ENCODE results near the gene CCDC34.

The CCDC34 gene

GRCh38 chr11:27362749-27363575 is at the start of gene CCDC34:
Gene CCDC34 (minus strand): TSS chr11:27363215. CDS start chr11:27363194, 21 bp downstream.
- Mint-ChIP-seq H3K36me3 (ENCODE audit: insufficient read depth) (peaks cover 3% of the 10 kb centered on the region), H3K4me1 (peaks cover 31% of the 10 kb centered on the region), H3K27me3 (no peaks in the 10 kb centered on the region), H3K4me3 (peak within 1 kb of the TSS; percentile 88), H3K27ac (ENCODE audit: low read depth) (peak within 1 kb of the TSS; percentile 92), H3K9me3 (no peaks in the 10 kb centered on the region)
- peak; percentile 70 to 75 for DNase-seq (ENCODE audit: low spot score in 2 of 2)
- peak; percentile 97 for ATAC-seq (replicated peaks; ENCODE audit: extremely low read depth, poor library complexity, severe bottlenecking)

- no peak overlapping the region for H3K4me3 Mint-ChIP-seq
- no peaks in the 10 kb centered on the region for H3K36me3 Mint-ChIP-seq (ENCODE audit: insufficient read depth)
- no peaks in the 10 kb centered on the region for H3K4me1 Mint-ChIP-seq
- no peaks in the 10 kb centered on the region for H3K9me3 Mint-ChIP-seq
- ATAC-seq (replicated peaks; ENCODE audit: extremely low read depth, poor library complexity, severe bottlenecking) (no peak), DNase-seq (ENCODE audit: low spot score in 2 of 2) (no peak)
- no peak overlapping the region for H3K27ac Mint-ChIP-seq (ENCODE audit: low read depth)
- H3K27me3 Mint-ChIP-seq: peaks cover 51% of the 10 kb centered on the region
Observed at GRCh38 chr11:27412192-27412691, 49.2 kb upstream of the CCDC34 start.

GRCh38 chr11:27411328-27411727 is 48.3 kb upstream of the CCDC34 start:
- H3K4me3 Mint-ChIP-seq: no peak overlapping the region
- no peaks in the 10 kb centered on the region for H3K36me3 Mint-ChIP-seq (ENCODE audit: insufficient read depth)
- no peak for ATAC-seq (replicated peaks; ENCODE audit: extremely low read depth, poor library complexity, severe bottlenecking)
- no peaks in the 10 kb centered on the region for H3K9me3 Mint-ChIP-seq
- no peak for DNase-seq (ENCODE audit: low spot score in 2 of 2)
- no peaks in the 10 kb centered on the region for H3K4me1 Mint-ChIP-seq
- no peak overlapping the region for H3K27ac Mint-ChIP-seq (ENCODE audit: low read depth)
- H3K27me3 Mint-ChIP-seq: peaks cover 42% of the 10 kb centered on the region

GRCh38 chr11:27410272-27410671 is 47.3 kb upstream of the CCDC34 start:
- Mint-ChIP-seq H3K4me3 (no peak overlapping the region), H3K36me3 (ENCODE audit: insufficient read depth) (no peaks in the 10 kb centered on the region), H3K27me3 (peaks cover 32% of the 10 kb centered on the region), H3K9me3 (no peaks in the 10 kb centered on the region), H3K27ac (ENCODE audit: low read depth) (no peak overlapping the region), H3K4me1 (no peaks in the 10 kb centered on the region)
- ATAC-seq (replicated peaks; ENCODE audit: extremely low read depth, poor library complexity, severe bottlenecking): no peak
- no peak for DNase-seq (ENCODE audit: low spot score in 2 of 2)

- ATAC-seq (replicated peaks; ENCODE audit: extremely low read depth, poor library complexity, severe bottlenecking) (no peak), DNase-seq (ENCODE audit: low spot score in 2 of 2) (no peak)
- Mint-ChIP-seq H3K4me3 (no peak overlapping the region), H3K9me3 (no peaks in the 10 kb centered on the region), H3K27me3 (peaks cover 27% of the 10 kb centered on the region), H3K27ac (ENCODE audit: low read depth) (no peak overlapping the region), H3K36me3 (ENCODE audit: insufficient read depth) (no peaks in the 10 kb centered on the region), H3K4me1 (no peaks in the 10 kb centered on the region)
Observed at GRCh38 chr11:27409742-27410141, 46.7 kb upstream of the CCDC34 start.

- DNase-seq (ENCODE audit: low spot score in 2 of 2) (no peak), ATAC-seq (replicated peaks; ENCODE audit: extremely low read depth, poor library complexity, severe bottlenecking) (no peak)
- Mint-ChIP-seq H3K27me3 (peaks cover 25% of the 10 kb centered on the region), H3K4me1 (no peaks in the 10 kb centered on the region), H3K4me3 (no peak overlapping the region), H3K27ac (ENCODE audit: low read depth) (no peak overlapping the region), H3K36me3 (ENCODE audit: insufficient read depth) (no peaks in the 10 kb centered on the region), H3K9me3 (no peaks in the 10 kb centered on the region)
Observed at GRCh38 chr11:27409049-27409448, 46.0 kb upstream of the CCDC34 start.

- Mint-ChIP-seq H3K4me1 (no peaks in the 10 kb centered on the region), H3K9me3 (no peaks in the 10 kb centered on the region), H3K4me3 (no peak overlapping the region), H3K27ac (ENCODE audit: low read depth) (no peak overlapping the region), H3K36me3 (ENCODE audit: insufficient read depth) (no peaks in the 10 kb centered on the region), H3K27me3 (peaks cover 17% of the 10 kb centered on the region)
- no peak for ATAC-seq (replicated peaks; ENCODE audit: extremely low read depth, poor library complexity, severe bottlenecking)
- DNase-seq (ENCODE audit: low spot score in 2 of 2): no peak
Observed at GRCh38 chr11:27408246-27408800, 45.3 kb upstream of the CCDC34 start.

GRCh38 chr11:27406498-27407354 is 43.7 kb upstream of the CCDC34 start:
- Mint-ChIP-seq H3K36me3 (ENCODE audit: insufficient read depth) (no peaks in the 10 kb centered on the region), H3K9me3 (no peaks in the 10 kb centered on the region), H3K4me3 (no peak overlapping the region), H3K4me1 (no peaks in the 10 kb centered on the region), H3K27me3 (peaks cover 9% of the 10 kb centered on the region), H3K27ac (ENCODE audit: low read depth) (no peak overlapping the region)
- ATAC-seq (replicated peaks; ENCODE audit: extremely low read depth, poor library complexity, severe bottlenecking) (no peak), DNase-seq (ENCODE audit: low spot score in 2 of 2) (no peak)

GRCh38 chr11:27405134-27405533 is 42.1 kb upstream of the CCDC34 start:
- DNase-seq (ENCODE audit: low spot score in 2 of 2): no peak
- Mint-ChIP-seq H3K27me3 (peaks cover 9% of the 10 kb centered on the region), H3K9me3 (no peaks in the 10 kb centered on the region), H3K4me3 (no peak overlapping the region), H3K4me1 (no peaks in the 10 kb centered on the region), H3K27ac (ENCODE audit: low read depth) (no peak overlapping the region), H3K36me3 (ENCODE audit: insufficient read depth) (no peaks in the 10 kb centered on the region)
- ATAC-seq (replicated peaks; ENCODE audit: extremely low read depth, poor library complexity, severe bottlenecking): no peak

- Mint-ChIP-seq H3K4me3 (no peak overlapping the region), H3K27ac (ENCODE audit: low read depth) (no peak overlapping the region), H3K4me1 (no peaks in the 10 kb centered on the region), H3K9me3 (no peaks in the 10 kb centered on the region), H3K27me3 (peaks cover 9% of the 10 kb centered on the region), H3K36me3 (ENCODE audit: insufficient read depth) (no peaks in the 10 kb centered on the region)
- no peak for DNase-seq (ENCODE audit: low spot score in 2 of 2)
- ATAC-seq (replicated peaks; ENCODE audit: extremely low read depth, poor library complexity, severe bottlenecking): no peak
Observed at GRCh38 chr11:27404427-27404826, 41.4 kb upstream of the CCDC34 start.

GRCh38 chr11:27403195-27403594 is 40.2 kb upstream of the CCDC34 start:
- H3K4me3 Mint-ChIP-seq: no peak overlapping the region
- H3K4me1 Mint-ChIP-seq: no peaks in the 10 kb centered on the region
- ATAC-seq (replicated peaks; ENCODE audit: extremely low read depth, poor library complexity, severe bottlenecking) (no peak), DNase-seq (ENCODE audit: low spot score in 2 of 2) (no peak)
- H3K27ac Mint-ChIP-seq (ENCODE audit: low read depth): no peak overlapping the region
- peaks cover 2% of the 10 kb centered on the region for H3K27me3 Mint-ChIP-seq
- no peaks in the 10 kb centered on the region for H3K9me3 Mint-ChIP-seq
- no peaks in the 10 kb centered on the region for H3K36me3 Mint-ChIP-seq (ENCODE audit: insufficient read depth)

GRCh38 chr11:27402450-27402849 is 39.4 kb upstream of the CCDC34 start:
- Mint-ChIP-seq H3K9me3 (no peaks in the 10 kb centered on the region), H3K4me1 (no peaks in the 10 kb centered on the region), H3K27me3 (peaks cover 7% of the 10 kb centered on the region), H3K36me3 (ENCODE audit: insufficient read depth) (no peaks in the 10 kb centered on the region), H3K27ac (ENCODE audit: low read depth) (no peak overlapping the region), H3K4me3 (no peak overlapping the region)
- no peak for ATAC-seq (replicated peaks; ENCODE audit: extremely low read depth, poor library complexity, severe bottlenecking)
- no peak for DNase-seq (ENCODE audit: low spot score in 2 of 2)
